ENCODE results near the gene BOLA3.

The BOLA3 gene

DNA sequence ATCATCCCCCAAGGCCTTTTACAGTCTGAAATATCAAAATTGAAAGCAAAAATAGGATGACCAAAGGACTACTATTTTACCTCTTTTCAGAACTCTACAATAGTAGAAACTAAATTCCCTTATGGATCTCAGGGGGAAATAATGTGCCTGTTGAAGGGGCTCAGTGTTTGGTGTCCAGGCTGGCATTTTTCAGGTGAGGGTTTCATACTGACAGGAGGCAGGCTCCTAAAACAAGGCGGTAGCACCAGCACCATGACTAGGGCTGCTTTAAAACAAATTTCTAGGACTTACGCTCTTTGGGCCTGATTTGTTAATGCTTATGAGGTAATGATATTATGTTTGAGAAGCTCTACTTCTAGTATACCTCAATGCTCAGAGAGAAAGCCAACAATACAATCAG lies 5.2 kb upstream of the BOLA3 start:
- no peak overlapping the region for H3K27ac ChIP-seq (ENCODE audit: low read depth, low read length)
- H3K27me3 ChIP-seq (ENCODE audit: control insufficient read depth in 5 of 5, insufficient read depth in 4 of 5, low read length in 5 of 5), result no peaks in the 10 kb centered on the region
- no peak overlapping the region for H3K9ac ChIP-seq (ENCODE audit: low read length in 5 of 5)
- H3K9me3 ChIP-seq (ENCODE audit: control insufficient read depth in 5 of 5, low read length in 5 of 5), result no peaks in the 10 kb centered on the region
- H3K4me3 ChIP-seq (ENCODE audit: low read depth in 1 of 5, low read length in 5 of 5), result no peak overlapping the region
- H3K36me3 ChIP-seq (ENCODE audit: control insufficient read depth in 5 of 5, insufficient read depth in 5 of 5, low read length in 5 of 5), result peaks cover 29 to 50% (median 34%) of the 10 kb centered on the region in 5 donors
- H3K4me1 ChIP-seq (ENCODE audit: control insufficient read depth in 5 of 5, insufficient read depth in 5 of 5, low read length in 5 of 5), result peaks cover 3 to 9% (median 8%) of the 10 kb centered on the region in 5 donors

DNA sequence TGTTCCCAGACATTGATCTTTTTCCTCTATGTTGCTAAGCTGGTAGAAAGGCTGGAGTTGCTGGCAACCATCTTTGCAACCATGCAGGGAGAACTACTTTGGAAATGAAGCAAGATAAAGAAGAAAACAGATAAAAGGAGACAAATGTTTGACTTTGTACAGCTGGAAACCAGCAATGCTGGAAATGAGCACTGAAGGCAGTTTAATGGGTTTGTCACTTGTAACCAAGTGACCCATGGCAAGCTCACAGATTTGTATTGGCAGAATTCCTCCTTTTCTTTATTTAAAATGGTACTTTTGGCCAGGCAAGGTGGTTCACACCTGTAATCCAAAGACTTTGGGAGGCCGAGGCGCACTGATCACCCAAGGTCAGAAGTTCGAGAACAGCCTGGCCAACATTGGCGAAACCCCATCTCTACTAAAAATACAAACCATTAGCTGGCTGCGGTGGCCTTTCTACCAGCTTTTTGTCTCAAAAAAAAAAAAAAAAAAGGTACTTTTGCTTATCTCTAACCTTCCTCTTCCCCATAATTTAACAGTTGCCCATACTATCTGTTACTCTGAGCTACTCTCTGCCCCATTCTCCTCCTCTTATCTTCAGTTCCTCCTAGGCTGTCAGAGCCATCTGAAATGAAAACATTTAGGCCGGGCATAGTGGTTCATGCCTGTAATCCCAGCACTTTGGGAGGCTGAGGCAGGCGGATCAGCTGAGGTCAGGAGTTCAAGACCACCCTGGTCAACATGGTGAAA lies 2.0 kb upstream of the BOLA3 start:
- peaks cover 9 to 31% (median 15%) of the 10 kb centered on the region in 5 donors for H3K36me3 ChIP-seq (ENCODE audit: control insufficient read depth in 5 of 5, insufficient read depth in 5 of 5, low read length in 5 of 5)
- H3K4me1 ChIP-seq (ENCODE audit: control insufficient read depth in 5 of 5, insufficient read depth in 5 of 5, low read length in 5 of 5), result peaks cover 8 to 24% (median 21%) of the 10 kb centered on the region in 5 donors
- no peaks in the 10 kb centered on the region for H3K9me3 ChIP-seq (ENCODE audit: control insufficient read depth in 5 of 5, low read length in 5 of 5)
- no peak overlapping the region for H3K9ac ChIP-seq (ENCODE audit: low read length in 5 of 5)
- no peaks in the 10 kb centered on the region for H3K27me3 ChIP-seq (ENCODE audit: control insufficient read depth in 5 of 5, insufficient read depth in 4 of 5, low read length in 5 of 5)
- H3K27ac ChIP-seq (ENCODE audit: low read depth, low read length), result no peak overlapping the region
- H3K4me3 ChIP-seq (ENCODE audit: low read depth in 1 of 5, low read length in 5 of 5), result no peak overlapping the region

DNA sequence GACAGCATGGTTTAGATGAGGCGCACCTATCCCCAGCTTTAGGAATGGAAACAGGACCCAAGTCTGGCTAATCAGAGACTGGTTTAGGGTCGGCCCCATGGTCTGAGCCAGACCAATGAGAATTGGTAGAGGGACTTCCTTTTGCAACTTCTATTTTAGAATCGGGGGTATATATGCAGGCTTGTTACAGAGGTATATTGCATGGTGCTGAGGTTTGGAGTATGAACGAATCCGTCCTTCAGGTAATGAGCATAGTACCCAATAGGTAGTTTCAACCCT lies 1.5 kb upstream of the BOLA3 start:
- Histone ChIP-seq H3K27me3 (ENCODE audit: control insufficient read depth in 5 of 5, insufficient read depth in 4 of 5, low read length in 5 of 5) (no peaks in the 10 kb centered on the region), H3K9me3 (ENCODE audit: control insufficient read depth in 5 of 5, low read length in 5 of 5) (no peaks in the 10 kb centered on the region), H3K27ac (ENCODE audit: low read depth, low read length) (no peak overlapping the region), H3K4me1 (ENCODE audit: control insufficient read depth in 5 of 5, insufficient read depth in 5 of 5, low read length in 5 of 5) (peaks cover 8 to 24% (median 21%) of the 10 kb centered on the region in 5 donors), H3K4me3 (ENCODE audit: low read depth in 1 of 5, low read length in 5 of 5) (no peak overlapping the region), H3K36me3 (ENCODE audit: control insufficient read depth in 5 of 5, insufficient read depth in 5 of 5, low read length in 5 of 5) (peaks cover 5 to 31% (median 15%) of the 10 kb centered on the region in 5 donors), H3K9ac (ENCODE audit: low read length in 5 of 5) (no peak overlapping the region)

DNA sequence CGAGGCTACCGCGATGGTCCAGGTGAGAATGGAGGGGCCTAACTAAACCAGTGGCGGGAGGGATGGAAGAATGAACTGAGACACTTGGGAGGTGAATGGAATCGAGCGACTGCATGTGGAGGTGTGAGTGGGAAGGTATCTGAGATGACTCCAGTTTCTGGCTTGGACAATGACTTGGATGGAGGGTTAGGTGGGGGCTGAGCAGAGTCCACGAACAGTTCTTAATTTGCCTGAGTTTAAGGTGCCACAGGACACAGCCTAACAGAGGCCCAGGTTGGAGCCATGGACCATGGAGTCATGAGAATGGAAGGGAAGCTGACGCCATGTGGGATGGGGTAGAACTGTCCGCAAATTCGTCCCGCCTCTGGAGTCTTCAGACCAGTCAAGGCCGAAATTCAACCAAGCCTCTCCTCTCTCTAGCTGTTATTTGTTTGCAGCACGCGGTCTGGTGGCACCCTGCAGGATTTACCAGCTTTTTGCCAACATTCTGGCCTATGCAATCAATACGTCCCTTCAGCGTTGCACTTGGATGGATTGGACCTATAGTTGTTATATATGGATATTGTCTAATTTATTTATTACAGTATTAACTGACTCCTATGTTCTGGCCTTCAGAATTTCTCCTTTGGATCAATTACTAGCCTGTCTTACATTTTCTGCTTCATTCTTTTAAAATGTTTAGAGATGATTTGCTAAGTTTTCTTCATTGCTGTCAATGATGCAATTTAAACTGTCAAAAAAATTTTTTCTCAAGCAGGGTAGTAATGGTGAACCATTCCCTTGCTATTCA lies 940 bp upstream of the BOLA3 start:
- peaks cover 8 to 24% (median 21%) of the 10 kb centered on the region in 5 donors for H3K4me1 ChIP-seq (ENCODE audit: control insufficient read depth in 5 of 5, insufficient read depth in 5 of 5, low read length in 5 of 5)
- H3K9ac ChIP-seq (ENCODE audit: low read length in 5 of 5), result peak overlapping the region; percentile 62 to 87 (median 81)
- peak overlapping the region; percentile 79 to 92 (median 82) for H3K4me3 ChIP-seq (ENCODE audit: low read depth in 1 of 5, low read length in 5 of 5)
- peaks cover 5 to 28% (median 13%) of the 10 kb centered on the region in 5 donors for H3K36me3 ChIP-seq (ENCODE audit: control insufficient read depth in 5 of 5, insufficient read depth in 5 of 5, low read length in 5 of 5)
- H3K9me3 ChIP-seq (ENCODE audit: control insufficient read depth in 5 of 5, low read length in 5 of 5), result no peaks in the 10 kb centered on the region
- H3K27me3 ChIP-seq (ENCODE audit: control insufficient read depth in 5 of 5, insufficient read depth in 4 of 5, low read length in 5 of 5), result no peaks in the 10 kb centered on the region
- H3K27ac ChIP-seq (ENCODE audit: low read depth, low read length), result no peak overlapping the region

DNA sequence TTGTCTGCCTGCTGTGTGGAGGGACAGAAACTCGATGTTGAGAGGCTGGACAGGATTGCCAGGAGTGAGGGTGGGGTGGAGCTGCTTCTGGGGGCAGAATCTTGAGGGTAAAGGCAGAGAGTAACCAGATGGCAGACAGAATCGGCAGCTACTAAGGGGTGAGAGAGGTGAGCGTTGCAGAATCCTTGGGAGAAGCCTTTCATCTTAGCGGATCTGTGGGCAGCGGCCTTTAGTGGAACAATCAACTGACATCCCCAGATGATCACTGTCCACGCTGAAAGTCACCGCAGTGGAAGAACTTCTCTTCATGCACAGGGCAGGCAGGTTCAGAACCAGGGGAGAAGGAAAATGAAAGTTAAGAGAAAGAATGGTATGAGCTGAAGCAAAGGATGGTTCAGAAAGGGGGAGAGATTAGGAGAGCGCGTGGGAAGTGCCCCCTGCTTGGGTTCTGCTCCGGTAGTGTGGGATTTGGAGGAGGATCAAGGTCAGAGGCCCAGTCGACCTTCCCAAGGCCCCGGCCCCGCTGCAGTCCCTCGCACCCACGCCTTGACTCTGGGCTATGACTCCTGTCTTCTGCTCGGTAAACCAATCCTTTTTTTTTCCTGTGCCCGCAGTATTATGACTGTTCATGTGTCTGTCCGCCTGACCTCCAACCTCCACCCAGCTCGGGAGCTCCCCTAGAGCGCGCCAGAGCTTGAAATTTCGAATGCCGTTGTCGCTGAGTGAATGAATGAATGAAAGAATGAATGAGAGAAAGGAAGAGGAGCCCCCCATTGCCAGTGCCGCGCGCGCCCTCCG lies 584 bp downstream of the BOLA3 start:
- H3K4me3 ChIP-seq (ENCODE audit: low read depth in 1 of 5, low read length in 5 of 5), result peak overlapping the region; percentile 64 to 86 (median 82)
- peak overlapping the region; percentile 41 for H3K27ac ChIP-seq (ENCODE audit: low read depth, low read length)
- peak overlapping the region; percentile 74 to 92 (median 84) for H3K9ac ChIP-seq (ENCODE audit: low read length in 5 of 5)
- no peaks in the 10 kb centered on the region for H3K27me3 ChIP-seq (ENCODE audit: control insufficient read depth in 5 of 5, insufficient read depth in 4 of 5, low read length in 5 of 5)
- no peaks in the 10 kb centered on the region for H3K9me3 ChIP-seq (ENCODE audit: control insufficient read depth in 5 of 5, low read length in 5 of 5)
- H3K36me3 ChIP-seq (ENCODE audit: control insufficient read depth in 5 of 5, insufficient read depth in 5 of 5, low read length in 5 of 5), result peaks cover 0 to 23% (median 13%) of the 10 kb centered on the region in 5 donors
- peaks cover 8 to 24% (median 21%) of the 10 kb centered on the region in 5 donors for H3K4me1 ChIP-seq (ENCODE audit: control insufficient read depth in 5 of 5, insufficient read depth in 5 of 5, low read length in 5 of 5)

DNA sequence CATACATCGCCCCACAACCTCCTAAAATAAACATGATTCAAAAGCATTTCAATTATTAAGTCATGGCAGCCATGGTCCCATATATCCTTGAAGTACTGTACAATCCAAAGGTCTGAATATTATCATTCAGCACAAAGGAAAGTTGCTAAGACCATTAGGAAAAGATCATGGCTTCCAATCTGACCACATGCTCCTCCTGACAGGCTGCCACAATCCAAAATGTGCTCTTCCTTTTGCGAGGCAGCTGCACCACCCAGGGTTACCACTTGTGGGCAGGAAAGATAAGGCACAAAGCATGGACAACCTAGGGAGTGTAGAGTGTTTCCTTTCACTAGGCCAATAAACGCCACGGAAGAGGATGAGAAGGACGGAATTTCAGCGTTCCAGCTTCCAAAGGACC lies 5.4 kb downstream of the BOLA3 start:
- Histone ChIP-seq H3K27ac (ENCODE audit: low read depth, low read length) (no peak overlapping the region), H3K9ac (ENCODE audit: low read length in 5 of 5) (no peak overlapping the region), H3K36me3 (ENCODE audit: control insufficient read depth in 5 of 5, insufficient read depth in 5 of 5, low read length in 5 of 5) (peaks cover 0 to 26% (median 14%) of the 10 kb centered on the region in 5 donors)

DNA sequence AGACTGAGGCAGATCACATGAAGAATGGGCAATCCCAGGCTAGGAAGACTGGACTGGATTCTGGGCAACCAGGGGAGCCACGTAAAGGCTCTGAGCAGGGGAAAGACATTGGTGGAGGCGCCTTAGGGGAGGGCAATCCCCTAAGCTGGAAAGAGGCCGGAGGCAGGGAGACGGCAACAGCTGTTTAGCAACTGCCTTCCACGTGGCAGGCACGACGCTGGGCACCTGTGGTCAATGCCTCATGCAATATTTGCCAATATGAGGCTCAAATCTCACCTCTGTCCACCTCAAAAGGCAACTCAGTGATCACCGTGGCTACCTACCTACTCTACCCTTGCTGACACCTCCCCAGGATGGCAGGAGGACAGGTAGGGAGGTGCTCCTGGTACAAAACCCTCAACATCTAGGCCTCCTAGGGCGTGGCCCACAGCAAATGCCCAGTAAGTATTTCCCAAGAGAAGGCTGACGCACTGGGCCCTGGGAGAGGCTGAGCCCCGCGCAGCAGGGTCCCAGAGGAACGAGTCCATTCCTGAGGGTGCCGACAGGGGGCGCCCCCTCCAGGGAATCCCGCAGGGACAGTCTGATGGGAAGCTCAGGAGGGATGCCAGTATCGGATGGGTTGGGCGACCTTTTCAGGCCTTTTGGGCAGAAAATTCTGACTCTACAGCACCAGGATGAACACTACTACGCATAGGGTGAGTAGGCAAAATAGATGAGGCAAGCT lies 8.9 kb downstream of the BOLA3 start:
- no peak overlapping the region for H3K4me3 ChIP-seq (ENCODE audit: low read depth in 1 of 5, low read length in 5 of 5)
- no peaks in the 10 kb centered on the region for H3K27me3 ChIP-seq (ENCODE audit: control insufficient read depth in 5 of 5, insufficient read depth in 4 of 5, low read length in 5 of 5)
- no peaks in the 10 kb centered on the region for H3K9me3 ChIP-seq (ENCODE audit: control insufficient read depth in 5 of 5, low read length in 5 of 5)
- no peak overlapping the region for H3K9ac ChIP-seq (ENCODE audit: low read length in 5 of 5)
- peaks cover 3 to 37% (median 20%) of the 10 kb centered on the region in 5 donors for H3K36me3 ChIP-seq (ENCODE audit: control insufficient read depth in 5 of 5, insufficient read depth in 5 of 5, low read length in 5 of 5)
- no peaks in the 10 kb centered on the region for H3K4me1 ChIP-seq (ENCODE audit: control insufficient read depth in 5 of 5, insufficient read depth in 5 of 5, low read length in 5 of 5)
- H3K27ac ChIP-seq (ENCODE audit: low read depth, low read length), result no peak overlapping the region

More for the DNA sequence above, 5.4 kb downstream of the BOLA3 start:
- no peak overlapping the region for H3K4me3 ChIP-seq (ENCODE audit: low read depth in 1 of 5, low read length in 5 of 5)
- no peaks in the 10 kb centered on the region for H3K27me3 ChIP-seq (ENCODE audit: control insufficient read depth in 5 of 5, insufficient read depth in 4 of 5, low read length in 5 of 5)
- H3K4me1 ChIP-seq (ENCODE audit: control insufficient read depth in 5 of 5, insufficient read depth in 5 of 5, low read length in 5 of 5), result peaks cover 5 to 14% (median 11%) of the 10 kb centered on the region in 5 donors
- H3K9me3 ChIP-seq (ENCODE audit: control insufficient read depth in 5 of 5, low read length in 5 of 5), result no peaks in the 10 kb centered on the region

DNA sequence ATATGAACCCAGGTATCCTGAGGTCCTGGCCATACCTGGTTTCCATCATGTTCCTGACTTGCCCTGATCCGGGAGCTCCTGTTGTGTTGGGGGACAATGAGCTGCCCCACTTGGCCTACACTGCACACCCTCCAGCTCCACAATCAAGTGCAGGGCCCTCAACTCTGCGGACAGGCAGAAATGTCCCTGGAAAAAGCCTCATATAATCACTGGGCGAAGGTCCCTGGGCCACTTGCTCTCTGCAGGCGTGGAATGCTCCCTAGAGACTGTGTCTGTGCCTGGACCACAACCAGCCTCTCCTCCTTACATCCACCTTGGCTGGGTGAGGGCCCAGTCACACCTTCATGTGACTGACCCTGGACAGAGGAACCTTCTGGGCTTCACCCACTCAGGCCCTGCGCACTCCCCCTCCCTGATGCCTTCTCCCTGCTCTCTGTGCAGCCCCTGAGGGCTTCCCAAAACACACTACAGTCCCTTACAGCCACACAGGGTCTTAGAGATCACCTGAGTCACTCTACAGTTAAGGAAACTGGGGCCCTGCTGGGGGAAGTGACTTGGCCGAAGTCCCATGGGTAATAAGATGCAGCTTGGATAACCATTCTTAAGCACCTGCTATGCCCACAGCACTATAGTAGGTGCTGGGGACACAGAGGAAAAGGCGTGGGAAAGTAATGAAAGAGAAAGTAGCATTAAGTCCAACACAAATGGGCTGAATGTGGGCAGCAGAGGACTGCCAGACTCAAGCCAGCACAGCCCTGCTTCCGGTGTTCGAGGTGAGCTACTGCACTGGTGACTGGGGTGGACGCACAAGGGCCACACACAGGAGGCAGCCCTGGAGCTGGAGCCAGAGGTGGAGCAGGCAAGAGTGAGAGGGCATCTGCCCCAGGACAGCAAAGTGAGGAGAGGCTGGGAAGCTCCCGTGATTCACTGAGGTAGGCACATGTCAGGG lies 9.8 kb downstream of the BOLA3 start:
- Histone ChIP-seq H3K9ac (ENCODE audit: low read length in 5 of 5) (no peak overlapping the region), H3K36me3 (ENCODE audit: control insufficient read depth in 5 of 5, insufficient read depth in 5 of 5, low read length in 5 of 5) (peaks cover 3 to 36% (median 20%) of the 10 kb centered on the region in 5 donors), H3K27ac (ENCODE audit: low read depth, low read length) (no peak overlapping the region), H3K27me3 (ENCODE audit: control insufficient read depth in 5 of 5, insufficient read depth in 4 of 5, low read length in 5 of 5) (no peaks in the 10 kb centered on the region), H3K4me3 (ENCODE audit: low read depth in 1 of 5, low read length in 5 of 5) (no peak overlapping the region), H3K9me3 (ENCODE audit: control insufficient read depth in 5 of 5, low read length in 5 of 5) (peaks cover 0 to 5% (median 4%) of the 10 kb centered on the region in 5 donors), H3K4me1 (ENCODE audit: control insufficient read depth in 5 of 5, insufficient read depth in 5 of 5, low read length in 5 of 5) (no peaks in the 10 kb centered on the region)

DNA sequence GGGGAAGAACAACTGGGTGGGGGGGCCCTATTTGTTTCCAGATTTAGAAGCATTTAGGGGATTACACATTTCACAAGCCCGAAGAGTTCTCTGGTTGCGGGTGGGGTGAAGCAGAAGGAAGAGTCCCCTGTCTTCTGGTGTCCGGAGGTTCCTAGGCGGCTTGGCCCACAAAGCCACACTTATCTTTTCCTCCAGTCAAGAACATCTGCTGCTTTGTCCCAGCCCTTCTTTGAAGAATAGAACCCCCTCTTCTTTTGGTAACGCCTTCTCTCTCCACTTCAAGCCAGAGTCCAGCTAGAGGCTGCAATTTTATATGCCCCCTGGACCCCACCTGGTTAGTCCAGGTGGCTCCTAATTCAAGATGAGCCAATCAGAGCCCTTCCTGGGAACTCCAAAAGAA lies 15.8 kb downstream of the BOLA3 start:
- H3K27ac ChIP-seq (ENCODE audit: low read depth, low read length), result no peak overlapping the region
- no peak overlapping the region for H3K4me3 ChIP-seq (ENCODE audit: low read depth in 1 of 5, low read length in 5 of 5)
- no peak overlapping the region for H3K9ac ChIP-seq (ENCODE audit: low read length in 5 of 5)
- peaks cover 0 to 5% (median 4%) of the 10 kb centered on the region in 5 donors for H3K9me3 ChIP-seq (ENCODE audit: control insufficient read depth in 5 of 5, low read length in 5 of 5)
- H3K4me1 ChIP-seq (ENCODE audit: control insufficient read depth in 5 of 5, insufficient read depth in 5 of 5, low read length in 5 of 5), result no peaks in the 10 kb centered on the region
- peaks cover 3 to 16% (median 14%) of the 10 kb centered on the region in 5 donors for H3K36me3 ChIP-seq (ENCODE audit: control insufficient read depth in 5 of 5, insufficient read depth in 5 of 5, low read length in 5 of 5)
- peaks cover 0 to 12% (median 11%) of the 10 kb centered on the region in 5 donors for H3K27me3 ChIP-seq (ENCODE audit: control insufficient read depth in 5 of 5, insufficient read depth in 4 of 5, low read length in 5 of 5)
